Endodermal cell (in vitro differentiated cells): Measurements from ENCODE around the gene GNAI2. TPM values are rescaled to one million over a fixed set of nuclear protein-coding genes. Genes with fewer than 3 reads are reported as not detected.
A peak's percentile ranks its signal among the peaks of the same experiment; 100 is the strongest.

ENCODE experiments used
- DNase-seq: peaks from one replicate; pipeline ENCODE4 v3.0.0-alpha.2; 2017
- H3K27ac ChIP-seq: 2 replicates; pipeline ENCODE4 v1.5.1; 2013; ENCODE audit warnings: mild to moderate bottlenecking, low read depth, low read length, moderate library complexity
- H3K27me3 ChIP-seq: 2 replicates; pipeline ENCODE4 v1.6.1; 2013; ENCODE audit warnings: mild to moderate bottlenecking, low read length, moderate library complexity; ENCODE audit not compliant: insufficient read depth, control insufficient read depth, poor library complexity, severe bottlenecking
- H3K36me3 ChIP-seq: 2 replicates; pipeline ENCODE4 v1.7.0; 2013; ENCODE audit warnings: mild to moderate bottlenecking, low read length, moderate library complexity; ENCODE audit not compliant: control insufficient read depth, insufficient read depth
- H3K4me1 ChIP-seq: one replicate; pipeline ENCODE4 v1.7.0; 2013; ENCODE audit warnings: low read length; ENCODE audit not compliant: control insufficient read depth, insufficient read depth
- H3K4me3 ChIP-seq: 2 replicates; pipeline ENCODE4 v1.5.1; 2013; ENCODE audit warnings: mild to moderate bottlenecking, low read length, moderate library complexity
- H3K9ac ChIP-seq: 2 replicates; pipeline ENCODE4 v1.6.1; 2013; ENCODE audit warnings: mild to moderate bottlenecking, low read length, moderate library complexity; ENCODE audit not compliant: poor library complexity, severe bottlenecking; ENCODE audit errors: extremely low read depth
- H3K9me3 ChIP-seq: 2 replicates; pipeline ENCODE4 v1.6.1; 2013; ENCODE audit warnings: mild to moderate bottlenecking, low read length, moderate library complexity; ENCODE audit not compliant: control insufficient read depth
- H3K27ac Mint-ChIP-seq: 2 replicates; pipeline ENCODE4 v1.8.0; 2020; ENCODE audit warnings: mixed read lengths
- H3K27me3 Mint-ChIP-seq: 2 replicates; pipeline ENCODE4 v1.8.0; 2021; ENCODE audit warnings: mild to moderate bottlenecking, mixed read lengths; ENCODE audit not compliant: insufficient read depth
- H3K36me3 Mint-ChIP-seq: 2 replicates; pipeline ENCODE4 v1.8.0; 2020; ENCODE audit warnings: low read depth, mixed read lengths
- H3K4me1 Mint-ChIP-seq: 2 replicates; pipeline ENCODE4 v1.8.0; 2020; ENCODE audit warnings: mixed read lengths
- H3K4me3 Mint-ChIP-seq: 2 replicates; pipeline ENCODE4 v1.8.0; 2020; ENCODE audit warnings: mild to moderate bottlenecking, moderate library complexity, mixed read lengths
- H3K9me3 Mint-ChIP-seq: 2 replicates; pipeline ENCODE4 v1.8.0; 2020; ENCODE audit warnings: mild to moderate bottlenecking, mixed read lengths
- CTCF ChIP-seq: fragments of 200-600 bp; sonication (generic); conservative IDR thresholded peaks from 2 replicates; pipeline ENCODE4 v1.5.0; 2021; ENCODE audit warnings: antibody characterized with exemption, mild to moderate bottlenecking
- WGBS, 2 experiments: methylation state at CpG; one replicate each; pipeline versions ENCODE4 v1.1.5 to v1.1.7; 2013; ENCODE audit warnings: missing lambda C conversion rate in 2 of 2, mixed read lengths in 1 of 2; ENCODE audit not compliant: insufficient coverage in 1 of 2, insufficient read length in 1 of 2; 5-methylcytosine and 5-hydroxymethylcytosine counted together
- microRNA-seq: library from miRNA; unstranded; fragments of <30 nt; microRNA quantifications from one replicate; pipeline ENCODE4 v1.2.0, GENCODE V29; 2020; ENCODE audit warnings: borderline microRNAs expressed
- total RNA-seq, 2 donors: library from RNA; stranded (reverse); fragmentation: NEBNext Ultra II Directional in 1 of 2; extraction: Animal tissue kit (Norgen Biotek cat#: 25700) in 1 of 2; gene quantifications; 2 replicates in 1 of 2; 3 replicates in 1 of 2; pipeline ENCODE4 v1.2.1, GENCODE V29; 2021

Gene GNAI2
- total RNA-seq, 2 donors from 2014 or later: 243 to 278 TPM

- H3K36me3 ChIP-seq: no peaks in the 10 kb centered on the region
- Mint-ChIP-seq H3K27me3 (no peaks in the 10 kb centered on the region), H3K4me1 (peaks cover 17% of the 10 kb centered on the region), H3K9me3 (peaks cover 26% of the 10 kb centered on the region), H3K36me3 (no peaks in the 10 kb centered on the region), H3K4me3 (no peak overlapping the region), H3K27ac (no peak overlapping the region)
- WGBS, 2 experiments: 93 to 94% methylated on average over 28 to 32 of the region's 32 CpGs
- no peak overlapping the region for H3K9ac ChIP-seq
- no peak for TF ChIP-seq CTCF
- H3K4me3 ChIP-seq: no peak overlapping the region
- peaks cover 16% of the 10 kb centered on the region for H3K9me3 ChIP-seq
- H3K4me1 ChIP-seq: peaks cover 3% of the 10 kb centered on the region
- H3K27me3 ChIP-seq: no peaks in the 10 kb centered on the region
- peak; percentile 51 for DNase-seq
- H3K27ac ChIP-seq: no peak overlapping the region
Measured at GRCh38 chr3:50302095-50303012, 66.3 kb downstream of the GNAI2 start.

GRCh38 chr3:50303013-50303815, 67.2 kb downstream of the GNAI2 start, which contains the start of gene HYAL1:
Gene HYAL1, minus strand, starts transcription at chr3:50303574. Its CDS starts 618 bp downstream, at chr3:50302956.
- Mint-ChIP-seq H3K27ac (no peak within 1 kb of the TSS), H3K36me3 (no peaks in the 10 kb centered on the region), H3K9me3 (peaks cover 35% of the 10 kb centered on the region), H3K4me3 (no peak within 1 kb of the TSS), H3K27me3 (no peaks in the 10 kb centered on the region), H3K4me1 (peaks cover 17% of the 10 kb centered on the region)
- Histone ChIP-seq H3K9ac (no peak within 1 kb of the TSS), H3K27me3 (no peaks in the 10 kb centered on the region), H3K27ac (peak within 1 kb of the TSS; percentile 32), H3K36me3 (no peaks in the 10 kb centered on the region), H3K4me1 (peaks cover 3% of the 10 kb centered on the region), H3K9me3 (peaks cover 20% of the 10 kb centered on the region), H3K4me3 (no peak within 1 kb of the TSS)
- peak; percentile 87 for DNase-seq
- 78 to 79% methylated on average over 5 to 14 of the region's 14 CpGs for WGBS, 2 experiments
- TF ChIP-seq CTCF: peak; percentile 63

GRCh38 chr3:50304601-50305000, 68.6 kb downstream of the GNAI2 start:
- H3K36me3 Mint-ChIP-seq: peaks cover 2% of the 10 kb centered on the region
- no peak overlapping the region for H3K4me3 ChIP-seq
- no peak overlapping the region for H3K4me3 Mint-ChIP-seq
- no peak for TF ChIP-seq CTCF
- H3K27me3 ChIP-seq: no peaks in the 10 kb centered on the region
- peaks cover 47% of the 10 kb centered on the region for H3K9me3 Mint-ChIP-seq
- H3K27me3 Mint-ChIP-seq: no peaks in the 10 kb centered on the region
- peaks cover 16% of the 10 kb centered on the region for H3K4me1 Mint-ChIP-seq
- peaks cover 3% of the 10 kb centered on the region for H3K4me1 ChIP-seq
- DNase-seq: peak; percentile 29
- no peak overlapping the region for H3K9ac ChIP-seq
- no peak overlapping the region for H3K27ac ChIP-seq
- peaks cover 27% of the 10 kb centered on the region for H3K9me3 ChIP-seq
- H3K36me3 ChIP-seq: no peaks in the 10 kb centered on the region
- H3K27ac Mint-ChIP-seq: no peak overlapping the region

Small RNAs within 50 kb of the gene (microRNA-seq; reads per million reads assigned to microRNA genes)
- gene MIR5787: not detected

Other genes with a start within 250 kb of the GNAI2 start
- 100 to 1,000 TPM; 153 to 166 TPM for gene RBM5, start 147.3 kb upstream of the GNAI2 start, total RNA-seq
- gene SEMA3F, start 80.9 kb upstream of the GNAI2 start, total RNA-seq: 10 to 100 TPM; 44.8 to 63.2 TPM
- 1 to 10 TPM in 1 of 2 donors, under 1 TPM in 1; 0.42 to 1.2 TPM for gene GNAT1, start 44.6 kb upstream of the GNAI2 start, total RNA-seq
- gene SLC38A3, start 30.9 kb upstream of the GNAI2 start, total RNA-seq: 1 to 10 TPM; 1.5 to 1.9 TPM
- gene SEMA3B, start 32.9 kb downstream of the GNAI2 start, total RNA-seq: 10 to 100 TPM in 1 of 2 donors, 1 to 10 TPM in 1; 6.5 to 10.3 TPM
- not detected for gene LSMEM2, start 42.9 kb downstream of the GNAI2 start, total RNA-seq
- gene IFRD2, start 56.2 kb downstream of the GNAI2 start, total RNA-seq: 10 to 100 TPM; 56.6 to 70.9 TPM
- gene HYAL3, start 63.2 kb downstream of the GNAI2 start, total RNA-seq: 1 to 10 TPM; 2.6 to 3.3 TPM
- 10 to 100 TPM in 1 of 2 donors, 1 to 10 TPM in 1; 9.7 to 12.8 TPM for gene NAA80, start 63.2 kb downstream of the GNAI2 start, total RNA-seq
- 1 to 10 TPM in 1 of 2 donors, under 1 TPM in 1; 0.92 to 1.8 TPM for gene HYAL1, start 67.4 kb downstream of the GNAI2 start, total RNA-seq
- 10 to 100 TPM; 55.3 to 61.1 TPM for gene HYAL2, start 86.5 kb downstream of the GNAI2 start, total RNA-seq
- gene TUSC2, start 92.0 kb downstream of the GNAI2 start, total RNA-seq: 10 to 100 TPM; 23.5 to 28.1 TPM
- 10 to 100 TPM in 1 of 2 donors, 1 to 10 TPM in 1; 9.4 to 17.2 TPM for gene RASSF1, start 104.6 kb downstream of the GNAI2 start, total RNA-seq
- gene ZMYND10, start 109.5 kb downstream of the GNAI2 start, total RNA-seq: 1 to 10 TPM in 1 of 2 donors, under 1 TPM in 1; 0.22 to 1.4 TPM
- 10 to 100 TPM; 21.8 TPM for gene NPRL2, start 114.6 kb downstream of the GNAI2 start, total RNA-seq
- 10 to 100 TPM in 1 of 2 donors, 1 to 10 TPM in 1; 8.5 to 14.6 TPM for gene CYB561D2, start 114.7 kb downstream of the GNAI2 start, total RNA-seq
- 10 to 100 TPM; 30.1 to 32.2 TPM for gene TMEM115, start 123.3 kb downstream of the GNAI2 start, total RNA-seq